Measurements from ENCODE around the gene COX17.

Gene COX17

GRCh38 chr3:119643528-119643927 is 33.7 kb downstream of the COX17 start:
- no peak for DNase-seq

- DNase-seq: no peak
Measured at GRCh38 chr3:119642746-119643473, 34.3 kb downstream of the COX17 start.

GRCh38 chr3:119641416-119641815 is 35.8 kb downstream of the COX17 start:
- DNase-seq: no peak

GRCh38 chr3:119639494-119640350 is 37.5 kb downstream of the COX17 start:
- no peak for DNase-seq

GRCh38 chr3:119637679-119638477 is 39.3 kb downstream of the COX17 start:
- no peak for DNase-seq

GRCh38 chr3:119636891-119637611 is 40.2 kb downstream of the COX17 start:
- DNase-seq: no peak

GRCh38 chr3:119636249-119636648 is 41.0 kb downstream of the COX17 start:
- DNase-seq: no peak

- DNase-seq: no peak
Measured at GRCh38 chr3:119635719-119636118, 41.5 kb downstream of the COX17 start.

- no peak for DNase-seq
Measured at GRCh38 chr3:119632829-119633228, 44.4 kb downstream of the COX17 start.

- DNase-seq: no peak
Measured at GRCh38 chr3:119632216-119632615, 45.0 kb downstream of the COX17 start.

GRCh38 chr3:119631516-119631915 is 45.7 kb downstream of the COX17 start:
- DNase-seq: no peak

GRCh38 chr3:119630880-119631329 is 46.3 kb downstream of the COX17 start:
- no peak for DNase-seq

GRCh38 chr3:119630128-119630879 is 46.9 kb downstream of the COX17 start:
- no peak for DNase-seq

GRCh38 chr3:119628816-119629445 is 48.3 kb downstream of the COX17 start:
- no peak for DNase-seq

GRCh38 chr3:119628390-119628789 is 48.8 kb downstream of the COX17 start:
- DNase-seq: no peak

GRCh38 chr3:119627461-119627860 is 49.7 kb downstream of the COX17 start:
- no peak for DNase-seq

- no peak for DNase-seq
Measured at GRCh38 chr3:119626196-119626595, 51.0 kb downstream of the COX17 start.

- no peak for DNase-seq
Measured at GRCh38 chr3:119625451-119626153, 51.6 kb downstream of the COX17 start.

GRCh38 chr3:119624002-119624720 is 53.0 kb downstream of the COX17 start:
- DNase-seq: no peak

GRCh38 chr3:119620899-119621298 is 56.3 kb downstream of the COX17 start:
- DNase-seq: no peak
